Stimulated activated CD4-positive, alpha-beta T cell treated with anti-CD3 and anti-CD28 coated beads, Interleukin-12 subunit alpha, Interleukin-12 subunit beta, amount 100 ng/mL, for 24 hours (primary cell): Measurements from ENCODE around the gene CD40LG.

Experiments used
- DNase-seq, 2 experiments: peaks; one replicate each; pipeline ENCODE4 v3.0.0-alpha.2; 2020; ENCODE audit warnings: low read depth in 2 of 2

Gene CD40LG

GRCh38 chrX:136697156-136697555, 49.2 kb downstream of the CD40LG start:
- DNase-seq: no peak

GRCh38 chrX:136708348-136708747, 60.4 kb downstream of the CD40LG start:
- DNase-seq: no peak
